NCI-H146 treated with DMSO at 0.1 percent for 48 hours (cell line): Measurements from ENCODE around the gene WHRN.

Experiments used
- DNase-seq: peaks from one replicate; lab custom pipeline; 2025; ENCODE audit not compliant: unreplicated experiment; lab: John Stamatoyannopoulos, UW

WHRN gene

GRCh38 chr9:114425126-114425525 is 80.1 kb downstream of the WHRN start:
- DNase-seq, result no peak

- no peak for DNase-seq
Observed at GRCh38 chr9:114424126-114424525, 81.1 kb downstream of the WHRN start.

DNA sequence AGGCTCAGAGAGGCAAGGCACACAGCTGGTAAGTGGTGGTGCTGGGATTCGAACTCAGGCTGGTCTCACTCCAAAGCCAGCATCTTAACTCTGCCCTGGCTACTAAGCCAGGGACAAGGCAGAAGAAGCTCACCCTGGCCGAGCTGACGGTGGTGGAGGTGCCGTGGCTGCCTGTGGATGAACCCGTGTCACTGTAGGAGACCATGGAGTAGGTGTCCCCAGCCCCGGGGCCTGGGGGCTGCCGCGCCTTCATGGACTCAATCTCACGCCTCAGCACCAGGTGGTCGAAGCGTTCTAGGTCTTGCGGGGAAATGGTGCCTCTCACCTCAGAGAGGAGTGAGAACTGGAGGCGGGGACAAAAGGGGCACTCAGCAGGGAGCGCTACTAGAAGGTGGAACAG is 82.1 kb downstream of the WHRN start:
- no peak for DNase-seq

GRCh38 chr9:114421147-114421546 is 84.1 kb downstream of the WHRN start:
- no peak for DNase-seq

- no peak for DNase-seq
Observed at GRCh38 chr9:114419796-114420195, 85.5 kb downstream of the WHRN start.

- DNase-seq, result no peak
Observed at GRCh38 chr9:114418053-114418452, 87.2 kb downstream of the WHRN start.

- no peak for DNase-seq
Observed at GRCh38 chr9:114417511-114417910, 87.8 kb downstream of the WHRN start.

GRCh38 chr9:114416906-114417305 is 88.4 kb downstream of the WHRN start:
- DNase-seq, result no peak

GRCh38 chr9:114416290-114416689 is 89.0 kb downstream of the WHRN start:
- DNase-seq, result no peak

- DNase-seq, result no peak
Observed at GRCh38 chr9:114414346-114414745, 90.9 kb downstream of the WHRN start.

DNA sequence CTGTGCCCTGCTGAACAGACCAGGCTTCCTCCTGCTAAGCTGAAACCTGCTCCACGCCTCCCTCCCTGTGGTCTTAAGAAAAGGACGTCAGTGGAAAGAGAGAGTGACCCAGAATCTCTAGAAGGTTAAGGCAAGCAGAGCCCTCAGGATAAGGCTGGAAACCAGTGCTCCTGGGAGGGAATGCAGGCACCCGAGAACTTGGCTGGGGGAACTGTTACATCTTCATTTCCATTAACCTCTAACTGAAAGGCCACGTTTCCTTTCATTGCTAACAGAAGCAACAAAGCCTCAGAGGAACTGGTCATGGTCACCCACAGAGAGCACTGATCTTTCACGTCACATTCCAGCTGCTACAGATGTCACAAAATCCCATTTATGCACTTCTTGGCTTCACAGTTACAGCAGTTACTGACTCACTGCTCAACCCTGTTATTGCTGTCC is 91.4 kb downstream of the WHRN start:
- no peak for DNase-seq

DNA sequence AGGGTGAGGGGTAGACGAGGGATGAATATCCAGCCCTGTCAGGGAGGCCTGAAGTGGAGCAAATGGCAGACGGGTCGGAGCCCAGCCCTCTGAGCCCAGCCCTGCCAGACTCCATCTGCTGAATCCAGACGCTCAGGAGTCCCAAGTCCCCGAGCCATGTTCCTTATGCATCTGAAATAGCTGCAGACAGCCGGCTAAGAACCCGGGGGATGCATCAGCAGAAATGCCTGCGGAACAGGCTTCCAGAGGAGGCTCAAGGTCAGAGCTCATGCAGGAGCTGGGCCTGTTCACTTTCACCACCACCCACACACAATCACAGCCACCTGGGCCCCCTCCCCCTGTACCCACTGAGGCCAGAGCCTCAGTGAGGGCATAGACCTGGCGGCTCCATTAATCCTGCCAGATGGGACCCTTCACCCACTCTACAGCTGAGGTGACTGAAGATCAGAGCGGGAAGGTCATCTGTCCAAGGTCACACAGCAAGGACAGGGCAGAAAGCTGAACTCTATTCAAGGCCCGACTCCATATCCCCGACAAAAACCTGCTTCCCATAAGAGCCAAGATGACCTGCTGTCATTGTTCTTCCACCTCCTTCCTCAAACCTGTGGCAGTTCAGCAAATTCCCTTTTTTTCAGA is 93.1 kb downstream of the WHRN start:
- no peak for DNase-seq

GRCh38 chr9:114411452-114411851 is 93.8 kb downstream of the WHRN start:
- no peak for DNase-seq

DNA sequence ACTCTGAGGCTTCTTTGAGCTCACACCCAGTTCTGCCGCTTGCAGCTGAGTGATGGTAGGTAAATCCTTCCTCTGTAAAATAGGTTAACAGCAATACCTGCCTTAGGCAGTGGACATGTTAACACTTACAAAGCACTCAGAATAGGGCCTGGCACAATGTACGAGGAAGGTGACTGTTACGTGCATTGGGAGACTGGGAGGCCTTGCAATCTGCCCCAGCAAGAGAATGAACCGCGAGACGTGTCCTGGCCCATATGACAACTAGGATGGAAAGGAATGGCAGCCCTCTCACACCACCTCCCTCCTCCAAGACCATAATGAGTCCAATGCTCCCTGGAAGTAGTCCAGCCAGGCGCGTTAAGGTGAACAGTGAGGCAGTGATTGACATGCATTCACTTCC is 94.4 kb downstream of the WHRN start:
- no peak for DNase-seq

DNA sequence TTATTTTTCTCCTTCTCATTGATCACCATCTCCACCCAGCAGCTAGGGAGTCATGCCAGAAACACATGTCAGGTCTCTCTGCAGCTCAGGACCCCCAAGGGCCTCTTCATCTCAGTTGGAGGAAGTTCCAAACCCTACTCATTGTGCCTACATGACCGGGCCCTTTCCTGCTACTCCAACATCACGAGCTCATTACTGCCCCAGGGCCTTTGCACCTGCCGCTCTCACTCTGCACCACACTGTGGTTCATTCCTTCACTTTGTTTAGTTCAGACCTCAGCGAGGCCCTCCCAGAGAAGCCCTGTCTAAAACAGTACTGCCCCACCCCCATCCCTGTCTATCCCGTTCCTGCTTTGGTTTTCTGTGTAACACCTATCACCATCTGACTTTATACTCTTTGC is 95.4 kb downstream of the WHRN start:
- no peak for DNase-seq

DNA sequence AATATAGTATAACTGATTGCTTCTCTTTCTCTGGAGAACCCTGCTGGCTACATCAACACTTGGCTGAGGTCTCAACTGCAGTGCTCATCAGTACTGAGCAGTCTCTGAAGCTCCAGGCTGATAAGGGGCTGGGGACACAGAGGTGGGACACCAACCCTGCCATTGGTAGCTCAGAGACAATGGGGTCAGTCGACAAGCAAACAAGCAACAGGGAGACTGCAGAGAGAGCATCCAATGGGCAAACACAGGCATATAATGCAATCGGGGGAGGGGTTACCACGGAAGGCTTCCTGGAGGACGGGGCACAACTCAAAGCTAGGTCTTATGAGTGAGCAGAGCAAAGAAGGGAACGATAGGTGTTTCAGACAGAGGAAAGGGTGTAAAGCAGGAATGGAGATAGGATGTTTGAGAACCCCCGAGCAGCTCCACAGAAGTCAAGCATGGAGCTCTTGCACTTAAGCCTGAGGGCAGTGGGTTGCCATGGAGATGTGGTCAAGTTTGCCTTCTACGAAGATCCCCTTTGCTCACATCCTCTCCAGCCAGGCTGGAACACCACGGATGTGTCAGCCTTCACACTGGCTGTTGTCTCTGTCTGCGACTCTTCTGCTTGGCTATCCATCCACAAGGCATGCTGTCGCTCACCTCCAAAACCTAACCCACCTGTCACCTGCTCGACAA is 96.0 kb downstream of the WHRN start:
- no peak for DNase-seq

GRCh38 chr9:114408645-114409044 is 96.6 kb downstream of the WHRN start:
- no peak for DNase-seq

DNA sequence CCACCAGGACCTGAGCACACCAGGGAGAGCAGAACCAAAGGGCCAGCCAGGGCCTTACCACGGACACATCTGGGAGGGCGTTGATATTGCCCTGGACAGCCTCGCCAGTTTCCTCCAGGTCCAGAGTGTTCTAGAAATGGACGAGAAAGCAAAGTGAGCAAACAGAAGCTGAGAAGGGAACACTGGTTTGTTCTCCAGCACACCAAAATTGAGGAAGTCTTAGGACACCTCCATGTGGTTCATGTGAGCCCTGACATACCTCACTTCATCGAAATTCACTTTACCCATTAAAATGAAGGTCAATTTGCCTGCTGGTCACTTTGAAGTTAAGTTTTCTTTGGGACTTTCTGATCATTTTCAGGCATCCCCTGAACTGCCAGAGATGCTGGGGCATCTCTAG is 97.4 kb downstream of the WHRN start:
- no peak for DNase-seq

DNA sequence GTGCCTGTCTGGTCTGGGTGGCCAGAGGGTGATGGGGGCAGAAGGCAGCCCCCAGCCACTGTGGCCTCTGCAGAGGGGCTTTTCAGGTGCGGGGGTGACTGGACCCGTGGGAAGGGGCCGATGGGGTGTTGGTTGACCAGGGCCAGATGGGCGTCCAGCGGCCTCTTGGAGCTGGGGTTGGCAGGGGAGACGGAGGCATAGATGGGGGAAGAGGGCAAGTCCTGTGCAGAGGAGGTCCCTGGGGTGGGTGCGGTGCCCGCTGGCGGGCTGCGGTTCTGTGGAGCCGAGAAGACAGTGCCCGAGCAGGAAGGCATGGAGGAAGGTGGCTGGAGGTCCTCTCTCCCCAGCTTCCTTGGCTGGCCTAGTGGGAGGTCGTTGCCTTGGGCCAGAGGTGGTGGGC is 98.8 kb downstream of the WHRN start:
- no peak for DNase-seq

DNA sequence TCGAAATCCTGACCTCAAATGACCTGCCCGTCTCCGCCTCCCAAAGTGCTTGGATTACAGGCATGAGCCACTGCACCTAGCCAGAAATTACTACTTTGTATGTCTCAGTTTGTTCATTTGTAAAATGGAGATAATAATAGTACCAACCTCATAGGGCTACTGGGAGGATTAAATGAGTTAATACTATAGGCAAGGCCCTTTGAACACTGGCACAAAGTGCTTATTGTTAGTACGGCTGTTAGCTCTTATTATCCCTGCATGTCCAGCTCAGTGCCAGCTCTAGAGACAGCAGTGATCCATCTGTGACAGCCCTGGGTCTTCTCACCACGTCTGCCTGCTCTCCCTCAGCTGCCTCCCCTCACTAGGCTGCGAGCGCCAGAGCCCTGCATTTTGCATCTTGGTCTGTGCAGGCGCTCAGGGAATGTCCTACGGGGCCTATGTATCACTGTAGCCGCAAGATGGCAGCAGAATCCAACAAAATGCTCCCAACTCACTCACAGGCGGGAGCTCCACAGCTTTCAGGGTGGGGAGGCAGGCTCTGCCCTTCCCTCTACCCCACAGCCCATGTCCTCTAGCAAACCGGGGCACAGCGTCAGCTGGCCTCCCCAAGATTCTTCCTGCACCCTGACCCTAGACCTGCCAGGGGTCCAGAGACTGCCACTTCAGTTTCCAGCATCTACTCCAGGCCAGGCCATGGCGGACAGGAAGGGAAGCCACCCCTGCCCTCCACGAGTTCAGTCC is 99.8 kb downstream of the WHRN start:
- peak; percentile 9 for DNase-seq

DNA sequence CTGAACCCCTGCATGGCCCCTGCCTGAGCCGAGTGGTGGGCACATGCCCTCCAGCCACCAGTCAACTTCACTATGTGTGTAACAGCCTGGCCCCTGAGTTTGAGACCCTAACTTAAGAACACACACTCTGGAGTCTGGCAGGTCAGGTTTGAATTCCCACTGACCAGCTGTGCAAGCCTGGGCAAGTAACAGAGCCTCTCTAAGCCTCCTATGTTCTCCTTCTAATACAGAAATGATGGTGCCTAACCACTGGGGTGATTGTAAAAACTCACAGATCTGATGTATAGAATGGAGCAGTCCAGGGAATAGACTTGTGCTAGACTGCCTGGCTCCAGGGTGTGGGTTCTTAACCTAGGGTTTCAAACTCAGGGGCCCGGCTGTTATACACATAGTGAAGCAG is 100.7 kb downstream of the WHRN start:
- no peak for DNase-seq

- no peak for DNase-seq
Observed at GRCh38 chr9:114403153-114403756, 102.0 kb downstream of the WHRN start.
